Ovary (tissue), 3 donors: Measurements from ENCODE around the gene SNCA.

ENCODE experiments used
- EP300 ChIP-seq: sonication (generic); formaldehyde crosslinking; IDR thresholded peaks from one replicate; pipeline ENCODE4 v1.6.1; 2017; ENCODE audit warnings: antibody characterized with exemption
- POLR2A ChIP-seq: fragments of 450-650 bp; IDR thresholded peaks from one replicate; pipeline ENCODE4 v1.6.1; 2017; ENCODE audit warnings: antibody characterized with exemption, mild to moderate bottlenecking, moderate library complexity
- TF ChIP-seq, protein P1 (sequence below), 3 donors: fragments of 450-650 bp in 2 of 3; fragments of 200-600 bp in 1 of 3; IDR thresholded peaks; one replicate each; pipeline versions ENCODE4 v1.5.1 to v1.8.0; 2016 to 2022; ENCODE audit warnings: antibody characterized with exemption in 3 of 3, mild to moderate bottlenecking in 1 of 3
- donor health status: DM: no; HTN: no; CAD: no.

DNA sequence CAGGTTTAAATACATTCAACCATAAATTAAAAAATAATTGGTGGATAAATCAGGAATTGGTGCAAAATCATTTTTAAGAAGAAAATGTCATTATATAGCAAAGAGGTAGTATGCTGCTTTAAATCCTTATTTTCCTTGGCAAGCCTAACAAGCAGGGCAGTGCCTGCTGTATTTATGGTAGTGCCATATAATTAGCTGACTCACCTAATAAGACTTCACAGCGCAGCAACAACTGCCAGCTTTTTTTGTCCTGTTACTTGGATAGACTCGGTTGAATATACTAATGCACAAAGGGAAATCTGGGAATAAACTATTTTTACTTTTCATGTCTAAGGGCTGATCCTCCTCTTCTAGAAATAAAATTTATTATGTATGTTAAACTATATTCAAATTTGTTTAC is 99.1 kb downstream of the SNCA start:
- TF ChIP-seq, protein P1, sequence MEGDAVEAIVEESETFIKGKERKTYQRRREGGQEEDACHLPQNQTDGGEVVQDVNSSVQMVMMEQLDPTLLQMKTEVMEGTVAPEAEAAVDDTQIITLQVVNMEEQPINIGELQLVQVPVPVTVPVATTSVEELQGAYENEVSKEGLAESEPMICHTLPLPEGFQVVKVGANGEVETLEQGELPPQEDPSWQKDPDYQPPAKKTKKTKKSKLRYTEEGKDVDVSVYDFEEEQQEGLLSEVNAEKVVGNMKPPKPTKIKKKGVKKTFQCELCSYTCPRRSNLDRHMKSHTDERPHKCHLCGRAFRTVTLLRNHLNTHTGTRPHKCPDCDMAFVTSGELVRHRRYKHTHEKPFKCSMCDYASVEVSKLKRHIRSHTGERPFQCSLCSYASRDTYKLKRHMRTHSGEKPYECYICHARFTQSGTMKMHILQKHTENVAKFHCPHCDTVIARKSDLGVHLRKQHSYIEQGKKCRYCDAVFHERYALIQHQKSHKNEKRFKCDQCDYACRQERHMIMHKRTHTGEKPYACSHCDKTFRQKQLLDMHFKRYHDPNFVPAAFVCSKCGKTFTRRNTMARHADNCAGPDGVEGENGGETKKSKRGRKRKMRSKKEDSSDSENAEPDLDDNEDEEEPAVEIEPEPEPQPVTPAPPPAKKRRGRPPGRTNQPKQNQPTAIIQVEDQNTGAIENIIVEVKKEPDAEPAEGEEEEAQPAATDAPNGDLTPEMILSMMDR (IDR thresholded peaks at IDR 0.05) = no peak
- TF ChIP-seq EP300 = no peak
- TF ChIP-seq POLR2A = no peak
